ENCODE results near the gene DPRX. TPM values are rescaled to one million over a fixed set of nuclear protein-coding genes. Genes with fewer than 3 reads are reported as not detected.

DPRX gene
- total RNA-seq, 4 donors from 2014 or later: not detected

DNA sequence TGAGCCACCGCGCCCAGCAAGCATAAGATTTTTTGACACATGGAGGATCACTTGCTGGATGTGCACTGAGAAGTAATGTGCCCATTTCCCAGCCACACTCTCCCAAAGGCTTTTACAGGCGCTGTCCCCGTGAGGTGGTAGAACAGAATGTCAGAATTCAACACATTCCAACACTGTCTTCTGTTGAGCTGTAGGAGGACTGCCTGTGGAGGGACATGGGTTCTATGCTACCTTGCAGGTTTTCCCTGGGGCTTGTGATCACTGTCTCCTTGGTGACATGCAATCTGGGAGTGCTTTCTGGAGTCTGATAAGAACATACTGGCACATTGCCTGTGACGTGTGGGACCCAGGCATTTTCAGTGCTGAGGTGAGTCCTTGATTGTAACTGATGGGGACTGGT, 38.5 kb downstream of the DPRX start:
- intact Hi-C loops (cut with DNase I): no loop called here
- Histone ChIP-seq H3K4me3 (replicated peaks in 1 of 3) (no peak overlapping the region), H3K27me3 (no peaks in the 10 kb centered on the region), H3K4me1 (no peaks in the 10 kb centered on the region), H3K9me3 (no peaks in the 10 kb centered on the region), H3K36me3 (no peaks in the 10 kb centered on the region), H3K27ac (no peak overlapping the region)
- TF ChIP-seq POLR2A (IDR thresholded peaks at IDR 0.05): no peak
- TF ChIP-seq, protein P1, sequence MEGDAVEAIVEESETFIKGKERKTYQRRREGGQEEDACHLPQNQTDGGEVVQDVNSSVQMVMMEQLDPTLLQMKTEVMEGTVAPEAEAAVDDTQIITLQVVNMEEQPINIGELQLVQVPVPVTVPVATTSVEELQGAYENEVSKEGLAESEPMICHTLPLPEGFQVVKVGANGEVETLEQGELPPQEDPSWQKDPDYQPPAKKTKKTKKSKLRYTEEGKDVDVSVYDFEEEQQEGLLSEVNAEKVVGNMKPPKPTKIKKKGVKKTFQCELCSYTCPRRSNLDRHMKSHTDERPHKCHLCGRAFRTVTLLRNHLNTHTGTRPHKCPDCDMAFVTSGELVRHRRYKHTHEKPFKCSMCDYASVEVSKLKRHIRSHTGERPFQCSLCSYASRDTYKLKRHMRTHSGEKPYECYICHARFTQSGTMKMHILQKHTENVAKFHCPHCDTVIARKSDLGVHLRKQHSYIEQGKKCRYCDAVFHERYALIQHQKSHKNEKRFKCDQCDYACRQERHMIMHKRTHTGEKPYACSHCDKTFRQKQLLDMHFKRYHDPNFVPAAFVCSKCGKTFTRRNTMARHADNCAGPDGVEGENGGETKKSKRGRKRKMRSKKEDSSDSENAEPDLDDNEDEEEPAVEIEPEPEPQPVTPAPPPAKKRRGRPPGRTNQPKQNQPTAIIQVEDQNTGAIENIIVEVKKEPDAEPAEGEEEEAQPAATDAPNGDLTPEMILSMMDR (IDR thresholded peaks at IDR 0.05): no peak
- DNase-seq: no peak
- 81 to 88% methylated on average over 5 of the region's 5 CpGs for WGBS, 2 donors

DNA sequence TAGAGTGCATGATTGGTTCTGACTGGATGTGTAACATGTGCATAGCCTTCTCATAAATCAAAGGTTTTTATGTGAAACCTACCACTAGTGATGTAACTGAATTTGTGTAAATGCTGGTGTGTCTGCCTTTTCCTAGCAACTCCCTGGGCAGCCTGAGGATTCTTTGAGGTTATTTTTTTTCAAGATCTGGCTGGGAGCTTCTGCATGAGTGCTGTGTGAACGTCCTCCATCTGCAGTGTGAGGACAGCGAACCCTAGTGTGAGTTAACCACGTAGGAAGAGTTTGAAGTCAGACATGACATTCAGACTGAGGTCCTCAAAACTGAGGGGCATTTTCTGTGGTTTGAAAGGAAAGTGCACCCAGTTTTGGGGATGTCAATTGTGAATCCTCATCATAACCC, 39.9 kb downstream of the DPRX start:
- no peak overlapping the region for H3K4me3 ChIP-seq (replicated peaks in 1 of 3)
- H3K27ac ChIP-seq: no peak overlapping the region
- no peaks in the 10 kb centered on the region for H3K4me1 ChIP-seq
- DNase-seq: no peak
- no peaks in the 10 kb centered on the region for H3K36me3 ChIP-seq
- WGBS, 2 donors: 35 to 40% methylated on average over 3 of the region's 3 CpGs
- TF ChIP-seq POLR2A (IDR thresholded peaks at IDR 0.05): no peak
- TF ChIP-seq, protein P1 (IDR thresholded peaks at IDR 0.05): no peak
- no peaks in the 10 kb centered on the region for H3K27me3 ChIP-seq
- no peaks in the 10 kb centered on the region for H3K9me3 ChIP-seq
- intact Hi-C loops (cut with DNase I): no loop called here

MicroRNAs encoded within 50 kb of the gene (microRNA counts, 767-probe panel; counts per million panel counts)
- microRNA hsa-miR-1323: 3,400 to 3,896 counts per million in 2 donors
- microRNA hsa-miR-498: 0 counts per million in 2 donors
- microRNA hsa-miR-512-3p: 0 counts per million in 2 donors
- 0 counts per million in 2 donors for microRNA hsa-miR-512-5p
- 0 counts per million in 2 donors for microRNA hsa-miR-515-3p
- microRNA hsa-miR-515-5p: 0 counts per million in 2 donors
- microRNA hsa-miR-519c-3p: 0 counts per million in 2 donors
- 0 counts per million in 2 donors for microRNA hsa-miR-519e-3p
- 0 to 1,678 counts per million in 2 donors for microRNA hsa-miR-520e
- microRNA hsa-miR-520f: 0 counts per million in 2 donors

Small RNAs within 50 kb of the gene (microRNA-seq; reads per million reads assigned to microRNA genes)
- not detected for gene MIR1323
- gene MIR498: not detected
- not detected for gene MIR512-1
- not detected for gene MIR512-2
- gene MIR515-1: not detected
- not detected for gene MIR515-2
- not detected for gene MIR519C
- not detected for gene MIR519E
- not detected for gene MIR520E
- gene MIR520F: not detected

Small RNAs within 50 kb of the gene (small RNA-seq; reads per million reads assigned to genes)
- gene MIR1323 (not detected), gene MIR498 (not detected), gene MIR512-1 (not detected), gene MIR512-2 (not detected), gene MIR515-1 (not detected), gene MIR515-2 (not detected), gene MIR519C (not detected), gene MIR519E (not detected), gene MIR520E (not detected), gene RNU6-698P (not detected)

Other genes with a start within 250 kb of the DPRX start
- 10 to 100 TPM; 10.4 to 16.9 (median 12.5) TPM for gene ZNF765, start 236.8 kb upstream of the DPRX start, total RNA-seq
- gene ZNF761, start 200.0 kb upstream of the DPRX start, total RNA-seq: 10 to 100 TPM; 11.8 to 15.2 (median 12.6) TPM
- 1 to 10 TPM; 4.3 to 7.5 (median 5.4) TPM for gene ZNF813, start 164.3 kb upstream of the DPRX start, total RNA-seq
- 10 to 100 TPM; 31.0 to 52.5 (median 38.2) TPM for gene ZNF331, start 93.9 kb upstream of the DPRX start, total RNA-seq
- gene NLRP12, start 192.3 kb downstream of the DPRX start, total RNA-seq: under 1 TPM in 3 of 4 donors, not detected in 1; 0.11 to 0.59 (median 0.27) TPM
- gene MYADM, start 235.9 kb downstream of the DPRX start, total RNA-seq: 10 to 100 TPM; 16.4 to 37.8 (median 21.8) TPM

All from thyroid gland (tissue), 4 donors.